ENCODE measurements around the gene CYSLTR1. TPM values are rescaled to one million over a fixed set of nuclear protein-coding genes. Genes with fewer than 3 reads are reported as not detected.
"Not testable (repeated sequence)": the region's sequence is repeated elsewhere in the genome, so short reads cannot be mapped to it uniquely, and the experiment has no call there.

CYSLTR1 gene
- total RNA-seq, 1 donor from 2014 or later, result 0.81 TPM

DNA sequence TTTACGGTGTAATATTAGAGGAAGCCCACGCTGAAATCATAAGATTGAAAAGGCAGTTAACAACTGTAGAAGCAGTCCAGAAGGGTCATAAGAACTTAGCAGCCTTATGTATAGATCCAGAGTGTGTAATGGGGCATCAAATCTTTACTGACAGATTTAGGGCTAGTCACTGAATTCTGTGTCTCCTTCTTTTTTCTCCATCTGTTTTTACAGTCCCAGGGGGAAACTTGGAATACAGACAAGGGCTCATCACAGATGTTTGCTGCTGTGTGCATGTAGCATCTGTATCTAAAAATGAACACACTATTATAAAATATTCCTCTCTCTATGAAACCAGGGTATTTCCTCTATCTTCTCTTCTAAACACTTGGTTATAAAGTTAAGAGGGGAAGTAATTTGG, 43.9 kb downstream of the CYSLTR1 start:
- intact Hi-C loops (cut with DNase I), result no loop called here
- no peak for ATAC-seq (ENCODE audit: poor library complexity)
- no peak for DNase-seq

DNA sequence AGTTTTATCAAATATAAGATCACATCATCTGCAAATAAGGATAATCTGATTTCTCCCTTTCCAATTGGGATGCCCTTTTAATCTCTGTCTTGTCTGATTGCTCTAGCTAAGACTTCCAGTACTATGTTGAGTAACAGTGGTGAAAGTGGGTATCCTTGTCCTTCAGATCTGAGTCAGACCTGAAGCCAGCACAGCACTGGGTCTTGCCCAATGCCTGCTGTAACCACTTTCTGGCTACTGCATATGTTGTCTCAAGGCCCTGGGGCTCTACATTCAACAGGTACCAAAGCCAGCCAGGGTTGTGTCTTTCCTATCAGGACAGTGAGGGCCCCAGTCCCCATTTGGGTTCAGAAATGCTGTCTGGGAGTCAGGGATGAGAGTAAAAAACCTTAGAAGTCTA, 90.3 kb downstream of the CYSLTR1 start:
- ATAC-seq (ENCODE audit: poor library complexity), result no peak
- DNase-seq, result no peak
- intact Hi-C loops (cut with DNase I), result no loop called here

DNA sequence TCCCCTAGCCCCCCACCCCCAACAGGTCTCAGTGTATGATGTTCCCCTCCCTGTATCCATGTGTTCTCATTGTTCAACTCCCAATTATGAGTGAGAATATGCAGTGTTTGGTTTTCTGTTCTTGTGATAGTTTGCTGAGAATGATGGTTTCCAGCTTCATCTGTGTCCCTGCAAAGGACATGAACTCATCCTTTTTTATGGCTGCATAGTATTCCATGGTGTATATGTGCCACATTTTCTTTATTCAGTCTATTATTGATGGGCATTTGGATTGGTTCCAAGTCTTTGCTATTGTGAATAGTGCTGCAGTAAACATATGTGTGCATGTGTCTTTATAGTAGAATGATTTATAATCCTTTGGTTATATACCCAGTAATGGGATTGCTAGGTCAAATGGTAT, 101.4 kb downstream of the CYSLTR1 start:
- ATAC-seq (ENCODE audit: poor library complexity); intact Hi-C loops (cut with DNase I); DNase-seq: not testable (repeated sequence)

Other genes with a start within 250 kb of the CYSLTR1 start
- 407 TPM for gene PGK1, start 223.4 kb downstream of the CYSLTR1 start, total RNA-seq
- gene TAF9B, start 188.0 kb downstream of the CYSLTR1 start, total RNA-seq, result 16.3 TPM